Measurements from ENCODE around the gene KCNC1. TPM values are rescaled to one million over a fixed set of nuclear protein-coding genes. Genes with fewer than 3 reads are reported as not detected.

Gene KCNC1
- total RNA-seq, 2 donors from 2014 or later: 0.19 to 0.37 TPM

GRCh38 chr11:17793642-17794170 is 59.1 kb downstream of the KCNC1 start:
- TF ChIP-seq CTCF (IDR thresholded peaks at IDR 0.05): no peak
- intact Hi-C loops (cut with DNase I): no loop called here
- no peak for DNase-seq
- no peaks in the 10 kb centered on the region for H3K9me3 ChIP-seq
- H3K4me3 ChIP-seq: no peak overlapping the region
- no peaks in the 10 kb centered on the region for H3K36me3 ChIP-seq
- H3K4me1 ChIP-seq: no peaks in the 10 kb centered on the region
- H3K27ac ChIP-seq: no peak overlapping the region
- H3K9ac ChIP-seq (ENCODE audit: low read depth in 2 of 2, low read length in 2 of 2): no peak overlapping the region
- H3K27me3 ChIP-seq: no peaks in the 10 kb centered on the region

- H3K4me3 ChIP-seq: no peak overlapping the region
- no peaks in the 10 kb centered on the region for H3K4me1 ChIP-seq
- DNase-seq: no peak
- TF ChIP-seq CTCF (IDR thresholded peaks at IDR 0.05): no peak
- no peaks in the 10 kb centered on the region for H3K9me3 ChIP-seq
- no peaks in the 10 kb centered on the region for H3K36me3 ChIP-seq
- no peaks in the 10 kb centered on the region for H3K27me3 ChIP-seq
- intact Hi-C loops (cut with DNase I): no loop called here
- H3K9ac ChIP-seq (ENCODE audit: low read depth in 2 of 2, low read length in 2 of 2): no peak overlapping the region
- no peak overlapping the region for H3K27ac ChIP-seq
Measured at GRCh38 chr11:17794981-17795380, 60.4 kb downstream of the KCNC1 start.

GRCh38 chr11:17796154-17796553 is 61.6 kb downstream of the KCNC1 start:
- Histone ChIP-seq H3K4me3 (no peak overlapping the region), H3K9ac (ENCODE audit: low read depth in 2 of 2, low read length in 2 of 2) (no peak overlapping the region), H3K27me3 (no peaks in the 10 kb centered on the region), H3K4me1 (no peaks in the 10 kb centered on the region), H3K9me3 (no peaks in the 10 kb centered on the region), H3K27ac (no peak overlapping the region), H3K36me3 (no peaks in the 10 kb centered on the region)
- no peak for DNase-seq
- intact Hi-C loops (cut with DNase I): no loop called here
- TF ChIP-seq CTCF (IDR thresholded peaks at IDR 0.05): no peak

- H3K27ac ChIP-seq: no peak overlapping the region
- no peaks in the 10 kb centered on the region for H3K4me1 ChIP-seq
- H3K36me3 ChIP-seq: no peaks in the 10 kb centered on the region
- DNase-seq: no peak
- H3K9me3 ChIP-seq: no peaks in the 10 kb centered on the region
- H3K27me3 ChIP-seq: no peaks in the 10 kb centered on the region
- intact Hi-C loops (cut with DNase I): no loop called here
- TF ChIP-seq CTCF (IDR thresholded peaks at IDR 0.05): no peak
- H3K9ac ChIP-seq (ENCODE audit: low read depth in 2 of 2, low read length in 2 of 2): no peak overlapping the region
- no peak overlapping the region for H3K4me3 ChIP-seq
Measured at GRCh38 chr11:17798253-17798652, 63.7 kb downstream of the KCNC1 start.

- H3K9me3 ChIP-seq: no peaks in the 10 kb centered on the region
- intact Hi-C loops (cut with DNase I): no loop called here
- DNase-seq: no peak
- no peaks in the 10 kb centered on the region for H3K36me3 ChIP-seq
- no peak overlapping the region for H3K9ac ChIP-seq (ENCODE audit: low read depth in 2 of 2, low read length in 2 of 2)
- TF ChIP-seq CTCF (IDR thresholded peaks at IDR 0.05): no peak
- no peaks in the 10 kb centered on the region for H3K4me1 ChIP-seq
- H3K27me3 ChIP-seq: no peaks in the 10 kb centered on the region
- no peak overlapping the region for H3K27ac ChIP-seq
- no peak overlapping the region for H3K4me3 ChIP-seq
Measured at GRCh38 chr11:17798716-17799115, 64.1 kb downstream of the KCNC1 start.
